HAP-1 (cell line): Measurements from ENCODE around the gene FBXO36.

ENCODE experiments used
- DNase-seq, 2 experiments: peaks; one replicate each; pipeline ENCODE4 v3.0.0-alpha.2; 2016 to 2020; ENCODE audit warnings: low spot score in 2 of 2
- H3K27me3 ChIP-seq: fragments of 250-450 bp; sonication (Bioruptor Pico); 2 replicates; pipeline ENCODE4 v1.5.1; 2020; ENCODE audit warnings: low read depth, mild to moderate bottlenecking, moderate library complexity
- H3K36me3 ChIP-seq: fragments of 250-450 bp; sonication (Bioruptor Pico); replicated peaks from 2 replicates; pipeline ENCODE4 v1.5.1; 2020; ENCODE audit warnings: mild to moderate bottlenecking
- H3K4me1 ChIP-seq: fragments of 250-450 bp; sonication (Bioruptor Pico); 2 replicates; pipeline ENCODE4 v1.5.1; 2020; ENCODE audit warnings: mild to moderate bottlenecking
- H3K4me3 ChIP-seq: fragments of 250-450 bp; sonication (Bioruptor Pico); 2 replicates; pipeline ENCODE4 v1.5.1; 2020; ENCODE audit warnings: mild to moderate bottlenecking, moderate library complexity
- H3K9me3 ChIP-seq: fragments of 250-450 bp; sonication (Bioruptor Pico); 2 replicates; pipeline ENCODE4 v1.5.1; 2020; ENCODE audit warnings: mild to moderate bottlenecking, moderate library complexity
- in situ Hi-C: fragments of 300-500 bp; cut with MboI; formaldehyde crosslinking; loops from 3 replicates; pipeline ENCODE4 v1.14.3; 2020; ENCODE audit warnings: low sequenced_read_pairs, inconsistent platforms, mixed read lengths

The FBXO36 gene, protein sequence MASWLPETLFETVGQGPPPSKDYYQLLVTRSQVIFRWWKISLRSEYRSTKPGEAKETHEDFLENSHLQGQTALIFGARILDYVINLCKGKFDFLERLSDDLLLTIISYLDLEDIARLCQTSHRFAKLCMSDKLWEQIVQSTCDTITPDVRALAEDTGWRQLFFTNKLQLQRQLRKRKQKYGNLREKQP

DNA sequence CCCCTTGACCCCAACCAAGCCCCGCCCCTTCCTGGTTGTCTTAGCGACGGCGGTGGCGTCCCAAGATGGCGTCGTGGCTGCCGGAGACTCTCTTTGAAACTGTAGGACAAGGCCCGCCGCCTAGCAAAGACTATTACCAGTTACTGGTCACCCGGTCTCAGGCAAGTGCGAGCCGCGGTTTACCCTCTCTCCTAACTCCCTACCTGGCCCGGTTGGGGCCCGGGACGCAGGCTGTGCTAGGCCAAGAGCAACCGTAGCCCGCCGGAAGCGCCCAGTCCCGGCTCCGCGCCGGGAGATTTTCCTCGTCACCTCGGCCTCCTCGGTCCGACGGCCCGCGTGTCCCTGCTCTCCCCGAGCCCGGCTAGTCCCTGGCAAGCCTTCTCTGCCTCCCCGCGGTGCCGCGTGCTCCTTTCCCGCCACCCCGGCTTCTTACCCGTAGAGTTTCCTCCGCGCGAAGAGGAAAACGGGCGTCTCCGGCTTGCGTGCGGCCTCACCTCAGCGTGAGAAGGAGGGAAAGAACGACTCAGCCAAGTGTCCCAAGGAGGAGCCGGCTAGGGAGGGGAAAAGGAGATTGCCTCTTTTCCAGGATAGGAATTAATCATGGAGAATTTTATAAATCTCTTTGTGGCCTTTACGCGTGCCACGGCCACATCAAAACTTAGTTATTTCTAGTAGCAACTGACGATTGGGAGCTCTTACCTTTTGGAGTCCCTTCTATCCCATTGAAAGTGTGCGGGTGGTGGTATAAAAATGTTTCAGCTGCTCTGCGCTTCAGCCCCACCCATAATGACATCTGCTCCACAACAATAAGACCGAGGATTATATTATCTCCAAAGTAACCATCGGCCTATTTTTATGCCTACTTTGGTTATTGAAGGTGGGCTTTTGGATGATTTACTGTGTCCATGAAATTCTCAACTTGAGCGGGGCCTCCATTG is at the start of gene FBXO36:
Gene FBXO36, plus strand, starts transcription at position 55 of the 938 bp plus-strand sequence. Its CDS starts 11 bp downstream, at position 66.
- Histone ChIP-seq H3K9me3 (no peaks in the 10 kb centered on the region), H3K36me3 (peaks cover 6% of the 10 kb centered on the region), H3K27me3 (no peaks in the 10 kb centered on the region), H3K4me1 (peaks cover 9% of the 10 kb centered on the region), H3K4me3 (peak within 1 kb of the TSS; percentile 80)
- in situ Hi-C loops = no loop called here
- DNase-seq = peak; percentile 77 to 92

DNA sequence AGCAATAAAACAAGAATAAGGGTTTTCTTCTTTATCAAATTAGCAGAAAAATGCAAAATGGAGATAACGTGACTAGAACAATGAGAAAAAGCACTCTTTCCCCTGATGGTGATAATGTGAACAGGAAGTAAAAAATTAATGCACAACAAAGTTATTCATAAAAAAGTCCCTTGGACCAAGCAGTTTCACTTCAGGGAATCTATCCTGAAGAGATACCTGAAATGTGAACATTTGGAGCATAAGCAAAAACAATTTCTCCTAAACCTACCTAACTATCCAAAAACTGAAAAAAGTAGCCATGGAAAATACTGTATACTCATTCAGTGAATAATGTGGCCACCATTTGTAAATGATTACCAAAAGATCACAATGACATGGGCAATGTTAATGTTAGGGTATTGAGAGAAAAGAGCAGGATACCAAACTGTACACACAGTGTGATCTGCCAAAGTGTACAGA is 49.2 kb upstream of the FBXO36 start:
- peaks cover 17% of the 10 kb centered on the region for H3K36me3 ChIP-seq
- no peaks in the 10 kb centered on the region for H3K27me3 ChIP-seq
- H3K4me3 ChIP-seq = no peak overlapping the region
- in situ Hi-C loops = no loop called here
- DNase-seq = no peak
- no peaks in the 10 kb centered on the region for H3K9me3 ChIP-seq
- H3K4me1 ChIP-seq = no peaks in the 10 kb centered on the region

DNA sequence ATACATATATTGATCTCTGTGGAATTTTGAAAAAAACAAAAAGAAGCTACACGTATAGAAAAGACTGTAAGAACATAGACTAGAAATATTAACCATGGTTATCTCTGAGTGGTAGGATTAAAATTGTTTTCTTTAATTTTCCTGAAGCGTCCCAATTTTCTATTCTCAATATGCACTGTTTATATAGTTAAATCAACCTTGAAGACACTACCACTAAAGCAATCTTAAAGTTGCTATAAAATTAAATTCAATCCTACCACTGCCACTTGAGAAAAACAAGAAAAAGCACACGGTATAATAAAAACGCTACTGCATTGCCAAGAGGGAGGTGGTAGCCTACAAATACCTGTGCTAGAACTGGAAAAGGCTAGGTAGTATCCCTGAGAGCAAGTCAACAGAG is 47.7 kb upstream of the FBXO36 start:
- in situ Hi-C loops = no loop called here
- Histone ChIP-seq H3K4me3 (no peak overlapping the region), H3K9me3 (no peaks in the 10 kb centered on the region), H3K4me1 (no peaks in the 10 kb centered on the region), H3K27me3 (no peaks in the 10 kb centered on the region), H3K36me3 (peaks cover 19% of the 10 kb centered on the region)
- no peak for DNase-seq

DNA sequence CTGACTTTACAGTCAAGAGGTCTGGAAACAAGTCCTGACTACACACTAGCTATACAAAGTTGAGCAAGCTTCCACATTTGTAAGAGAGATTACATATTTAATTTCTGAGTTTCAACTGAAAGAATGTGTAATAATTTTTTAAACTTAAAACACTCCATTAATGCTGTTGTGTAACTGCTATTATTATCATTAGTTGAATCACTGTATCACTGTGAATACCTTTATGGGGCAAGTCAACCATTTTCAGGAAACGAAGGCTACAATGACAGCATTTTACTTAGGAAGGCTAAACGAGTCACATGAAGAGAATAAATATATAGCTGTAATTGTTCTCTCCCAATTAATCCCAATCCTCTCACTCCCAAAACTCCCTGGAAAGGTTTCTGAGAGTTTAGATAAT is 46.8 kb upstream of the FBXO36 start:
- Histone ChIP-seq H3K27me3 (no peaks in the 10 kb centered on the region), H3K36me3 (peaks cover 25% of the 10 kb centered on the region), H3K4me1 (no peaks in the 10 kb centered on the region), H3K4me3 (no peak overlapping the region), H3K9me3 (no peaks in the 10 kb centered on the region)
- in situ Hi-C loops = no loop called here
- no peak for DNase-seq

DNA sequence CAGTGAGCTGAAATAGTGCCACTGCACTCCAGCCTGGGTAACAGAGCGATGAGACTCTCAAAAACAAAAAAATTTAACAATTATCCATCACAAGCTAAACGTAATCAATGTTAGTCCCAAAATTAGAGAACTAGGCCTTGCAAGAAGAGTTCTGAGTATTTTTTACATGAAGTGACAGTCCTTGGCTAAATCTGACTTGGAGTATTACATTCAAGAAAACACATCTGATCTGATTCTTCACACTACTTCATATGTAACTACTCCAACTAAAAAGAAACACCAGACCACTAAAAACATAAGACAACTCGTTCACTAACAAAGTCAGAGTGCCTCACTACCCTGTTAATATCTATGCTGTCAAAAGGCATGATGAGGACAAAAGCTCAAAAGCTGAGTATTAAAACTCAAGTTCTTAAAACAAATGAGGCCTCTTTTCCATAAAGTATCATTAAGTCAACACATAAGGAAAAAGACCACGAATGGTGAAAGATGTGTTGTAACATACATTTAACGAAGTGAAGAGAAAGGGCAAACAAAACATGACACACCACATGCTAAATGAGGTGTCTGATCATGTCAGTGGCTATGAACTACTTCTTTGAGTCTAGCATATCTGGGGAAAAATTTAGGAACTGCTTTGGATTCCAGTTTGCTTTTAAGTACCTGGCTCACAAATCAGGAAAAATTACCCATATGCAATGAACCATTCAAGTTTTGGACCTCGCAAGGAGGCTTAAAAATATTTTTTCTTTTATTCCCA is 42.9 kb upstream of the FBXO36 start:
- Histone ChIP-seq H3K4me3 (no peak overlapping the region), H3K9me3 (no peaks in the 10 kb centered on the region), H3K4me1 (no peaks in the 10 kb centered on the region), H3K36me3 (peaks cover 25% of the 10 kb centered on the region), H3K27me3 (no peaks in the 10 kb centered on the region)
- DNase-seq = no peak
- in situ Hi-C loops = no loop called here

DNA sequence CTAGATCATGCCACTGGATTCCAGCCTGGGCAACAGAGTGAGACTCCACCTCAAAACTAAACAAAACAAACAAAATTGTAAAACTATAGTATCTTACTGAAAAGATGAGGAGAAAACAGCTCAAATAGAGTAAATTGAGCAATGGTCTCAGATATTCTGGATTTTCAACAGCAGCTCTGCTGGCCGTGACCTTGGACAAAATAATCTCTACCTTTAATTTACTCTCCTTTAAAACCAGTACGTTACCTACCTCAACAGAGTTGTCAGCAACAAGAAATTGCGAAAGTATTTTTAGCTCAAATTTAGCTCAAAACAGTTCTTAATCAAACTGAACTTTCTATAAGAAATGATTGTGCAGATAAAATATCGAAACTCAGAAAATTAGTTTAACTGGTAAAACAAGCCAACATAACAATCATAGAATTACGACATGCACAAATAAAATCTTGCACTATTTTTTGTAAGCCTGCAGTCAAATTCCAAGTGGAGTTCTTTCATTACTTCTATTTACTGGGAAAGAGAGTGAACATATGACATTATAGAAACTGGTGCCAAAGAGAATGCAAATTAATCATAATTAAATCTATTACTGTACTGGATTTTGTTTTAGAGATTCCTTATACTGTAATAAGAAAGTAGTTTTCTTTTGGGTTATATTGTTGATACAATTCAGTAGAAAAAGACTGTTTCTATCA is 41.3 kb upstream of the FBXO36 start:
- in situ Hi-C loops = no loop called here
- Histone ChIP-seq H3K36me3 (peaks cover 25% of the 10 kb centered on the region), H3K9me3 (no peaks in the 10 kb centered on the region), H3K4me1 (no peaks in the 10 kb centered on the region), H3K27me3 (no peaks in the 10 kb centered on the region), H3K4me3 (no peak overlapping the region)
- no peak for DNase-seq

DNA sequence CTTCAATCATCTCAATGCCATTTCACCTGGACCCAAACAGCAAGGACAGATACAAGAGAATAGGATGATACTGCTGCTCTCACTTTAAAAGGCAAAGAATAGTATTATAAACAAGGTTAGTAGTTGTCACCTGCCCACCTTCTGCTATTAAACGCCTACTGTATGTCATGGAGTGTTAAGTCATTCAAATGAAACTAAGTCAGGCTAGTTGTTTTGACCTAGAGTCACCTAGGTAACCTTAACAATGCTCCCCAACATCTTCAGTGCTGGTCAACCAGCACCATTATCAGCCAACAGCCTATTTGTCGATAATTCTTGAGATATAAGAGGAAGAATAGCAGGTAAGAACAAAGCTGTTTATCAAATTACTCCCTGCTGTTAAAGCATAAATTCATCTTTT is 39.7 kb upstream of the FBXO36 start:
- Histone ChIP-seq H3K36me3 (peaks cover 21% of the 10 kb centered on the region), H3K4me3 (no peak overlapping the region)
- in situ Hi-C loops = no loop called here

DNA sequence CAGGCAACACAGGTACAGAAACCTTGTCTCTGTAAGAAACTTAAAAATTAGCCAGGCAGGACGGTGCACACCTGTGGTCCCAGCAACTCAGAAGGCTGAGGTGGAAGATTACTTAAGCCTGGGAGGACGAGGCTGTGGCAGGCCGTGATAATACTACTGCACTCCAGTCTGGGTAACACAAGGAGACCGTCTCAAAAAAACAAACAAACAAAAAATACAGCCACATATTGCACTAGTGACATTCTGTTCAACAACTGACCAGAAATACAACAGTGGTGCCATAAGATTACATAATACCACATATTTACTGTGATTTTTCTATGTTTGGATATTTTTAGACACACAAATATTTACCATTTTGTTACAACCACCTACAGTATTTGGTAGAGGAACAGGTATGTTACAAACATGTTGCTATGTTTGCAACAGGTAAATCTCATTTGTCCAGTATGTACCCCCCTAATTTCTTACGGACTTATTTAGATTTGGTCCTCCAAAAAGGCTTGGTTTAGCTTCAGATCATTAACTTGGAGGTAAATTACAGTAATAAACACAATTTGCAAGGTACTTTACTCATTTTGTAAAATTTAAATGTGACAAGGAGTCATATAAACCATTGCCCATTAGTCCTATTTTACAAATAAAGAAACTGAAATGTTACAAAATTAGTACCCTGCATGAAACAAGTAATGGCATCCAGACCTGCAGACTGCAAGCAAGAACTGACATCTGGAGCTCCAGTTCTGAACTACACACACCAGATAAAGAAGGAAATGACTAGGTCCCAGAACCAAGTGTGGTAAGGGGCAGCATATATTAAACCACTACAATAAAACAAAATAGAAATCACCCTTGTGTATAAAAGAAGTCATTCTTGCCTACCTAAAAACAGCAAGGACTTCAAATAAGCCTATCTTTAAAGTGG is 37.3 kb upstream of the FBXO36 start:
- in situ Hi-C loops = no loop called here
- DNase-seq = no peak
- no peaks in the 10 kb centered on the region for H3K9me3 ChIP-seq
- no peaks in the 10 kb centered on the region for H3K4me1 ChIP-seq
- H3K27me3 ChIP-seq = no peaks in the 10 kb centered on the region
- H3K4me3 ChIP-seq = no peak overlapping the region
- H3K36me3 ChIP-seq = peaks cover 3% of the 10 kb centered on the region

More for the DNA sequence above, 39.7 kb upstream of the FBXO36 start:
- no peak for DNase-seq
- no peaks in the 10 kb centered on the region for H3K27me3 ChIP-seq
- H3K9me3 ChIP-seq = no peaks in the 10 kb centered on the region
- H3K4me1 ChIP-seq = no peaks in the 10 kb centered on the region

DNA sequence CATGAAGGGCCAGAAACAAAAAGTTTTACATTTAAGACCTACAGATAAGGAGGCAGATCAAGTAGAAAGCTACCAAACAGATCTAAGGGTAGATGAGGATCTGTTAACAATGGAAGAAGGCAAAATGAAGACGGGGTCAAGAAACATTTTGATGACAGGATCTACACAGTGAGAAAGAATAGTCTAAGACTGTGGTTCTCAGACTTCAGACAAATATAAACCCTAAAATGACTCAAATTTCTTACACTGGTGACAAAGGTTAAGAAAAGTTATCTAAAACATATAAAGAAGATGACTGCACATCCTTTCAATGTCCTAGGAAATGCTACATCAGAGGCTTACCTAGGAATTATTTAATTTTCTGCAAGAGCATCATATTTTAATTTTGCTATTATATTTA is 34.9 kb upstream of the FBXO36 start:
- Histone ChIP-seq H3K27me3 (no peaks in the 10 kb centered on the region), H3K4me3 (no peak overlapping the region), H3K4me1 (no peaks in the 10 kb centered on the region), H3K9me3 (no peaks in the 10 kb centered on the region), H3K36me3 (peaks cover 6% of the 10 kb centered on the region)
- no peak for DNase-seq
- in situ Hi-C loops = no loop called here

DNA sequence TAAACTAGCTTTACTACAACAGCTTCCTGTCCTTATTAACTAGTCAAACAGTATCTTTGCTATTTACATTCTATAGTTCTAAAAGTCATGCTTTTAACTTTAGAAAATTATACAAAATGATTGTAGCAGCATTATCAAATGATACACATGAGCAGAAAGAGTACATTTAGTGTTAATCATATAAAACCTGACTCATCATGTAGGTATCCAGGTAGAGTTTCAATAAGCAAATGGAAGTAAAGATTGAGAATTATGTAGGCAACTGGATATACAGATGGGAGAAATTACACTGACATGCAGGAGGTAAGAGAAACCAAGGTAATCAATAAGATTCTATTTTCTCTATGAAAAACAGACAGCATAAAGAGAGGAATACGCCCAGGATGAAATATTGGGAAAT is 34.3 kb upstream of the FBXO36 start:
- no peaks in the 10 kb centered on the region for H3K9me3 ChIP-seq
- no peak overlapping the region for H3K4me3 ChIP-seq
- H3K36me3 ChIP-seq = peaks cover 6% of the 10 kb centered on the region
- no peaks in the 10 kb centered on the region for H3K27me3 ChIP-seq
- H3K4me1 ChIP-seq = no peaks in the 10 kb centered on the region
- in situ Hi-C loops = no loop called here
- DNase-seq = no peak

DNA sequence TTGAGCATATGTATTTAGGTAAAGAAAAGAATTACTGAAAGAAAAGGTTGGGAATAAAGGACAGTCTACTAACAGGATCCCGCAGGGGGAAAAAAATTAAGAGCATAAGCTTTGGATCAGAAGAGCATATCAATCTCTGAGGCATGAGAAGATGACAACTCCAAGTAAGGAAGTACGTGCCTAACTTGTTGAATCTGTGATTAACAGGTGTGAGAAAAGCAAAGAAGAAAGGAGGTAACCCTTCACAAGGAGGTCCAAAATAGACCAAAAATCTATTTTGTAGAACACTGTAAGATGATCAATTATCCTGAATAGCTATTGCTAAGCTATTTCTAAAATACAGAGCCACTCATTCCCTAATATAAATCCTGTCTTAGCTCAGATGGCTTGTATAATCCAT is 33.3 kb upstream of the FBXO36 start:
- no peak overlapping the region for H3K4me3 ChIP-seq
- no peaks in the 10 kb centered on the region for H3K9me3 ChIP-seq
- DNase-seq = no peak
- no peaks in the 10 kb centered on the region for H3K4me1 ChIP-seq
- in situ Hi-C loops = no loop called here
- no peaks in the 10 kb centered on the region for H3K27me3 ChIP-seq
- peaks cover 6% of the 10 kb centered on the region for H3K36me3 ChIP-seq

DNA sequence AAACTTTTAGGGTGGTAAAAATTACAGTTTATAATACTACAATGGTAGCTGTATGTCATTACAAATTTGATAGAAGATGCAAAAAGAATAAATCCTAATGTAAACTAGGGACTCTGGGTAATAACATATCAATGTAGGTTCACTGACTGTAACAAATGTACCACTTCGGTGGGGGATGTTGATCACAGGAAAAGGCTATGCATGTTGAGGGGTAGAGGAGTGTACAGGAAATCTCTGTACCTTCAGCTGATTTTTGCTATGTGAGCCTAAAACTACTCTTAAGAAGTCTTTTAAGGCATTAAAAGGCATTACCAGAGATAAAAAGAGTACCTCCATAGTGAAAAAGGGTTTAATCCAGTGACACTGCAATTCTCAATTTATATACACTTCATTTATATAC is 25.4 kb upstream of the FBXO36 start:
- DNase-seq = no peak
- in situ Hi-C loops = no loop called here
- H3K4me3 ChIP-seq = no peak overlapping the region
- peaks cover 15% of the 10 kb centered on the region for H3K4me1 ChIP-seq
- H3K36me3 ChIP-seq = peaks cover 3% of the 10 kb centered on the region
- H3K27me3 ChIP-seq = no peaks in the 10 kb centered on the region
- H3K9me3 ChIP-seq = no peaks in the 10 kb centered on the region
